DOHH2 (cell line): Measurements from ENCODE around the gene TMUB2.

Experiments
- H3F3A ChIP-seq: fragments of 200-600 bp; sonication (generic), shearing (Covaris generic); 2 replicates; pipeline ENCODE4 v1.6.0; 2016; ENCODE audit warnings: antibody characterized with exemption, mild to moderate bottlenecking; ENCODE audit not compliant: control insufficient read depth, insufficient read depth
- H3K27ac ChIP-seq: fragments of 200-600 bp; sonication (generic); 2 replicates; pipeline ENCODE4 v1.5.1; 2014; ENCODE audit warnings: low read depth, mild to moderate bottlenecking, low read length, moderate library complexity
- H3K27me3 ChIP-seq: fragments of 200-600 bp; sonication (generic); 2 replicates; pipeline ENCODE4 v1.6.1; 2014; ENCODE audit warnings: mild to moderate bottlenecking, low read length, mixed read lengths; ENCODE audit not compliant: control insufficient read depth
- H3K36me3 ChIP-seq: fragments of 200-600 bp; sonication (generic); 2 replicates; pipeline ENCODE4 v1.6.1; 2014; ENCODE audit warnings: mild to moderate bottlenecking, low read length, moderate library complexity, mixed read lengths; ENCODE audit not compliant: control insufficient read depth
- H3K4me1 ChIP-seq: fragments of 200-600 bp; sonication (generic); 2 replicates; pipeline ENCODE4 v1.6.1; 2014; ENCODE audit warnings: mild to moderate bottlenecking, low read length, mixed read lengths; ENCODE audit not compliant: control insufficient read depth
- H3K4me2 ChIP-seq: fragments of 200-600 bp; sonication (generic); 2 replicates; pipeline ENCODE4 v1.6.0; 2014; ENCODE audit warnings: mild to moderate bottlenecking, low read length, moderate library complexity
- H3K4me3 ChIP-seq: fragments of 200-600 bp; sonication (generic); 2 replicates; pipeline ENCODE4 v1.5.1; 2014; ENCODE audit warnings: mild to moderate bottlenecking, low read length, mixed read lengths
- H3K79me2 ChIP-seq: fragments of 200-600 bp; sonication (generic); 2 replicates; pipeline ENCODE4 v1.6.1; 2014; ENCODE audit warnings: mild to moderate bottlenecking, low read length, mixed read lengths; ENCODE audit not compliant: control insufficient read depth
- H3K9me2 ChIP-seq: fragments of 200-600 bp; sonication (generic); replicated peaks from 2 replicates; pipeline ENCODE4 v1.6.1; 2014; ENCODE audit warnings: mild to moderate bottlenecking, low read length, mixed read lengths; ENCODE audit not compliant: control insufficient read depth
- H3K9me3 ChIP-seq: fragments of 200-600 bp; sonication (generic); 2 replicates; pipeline ENCODE4 v1.6.1; 2014; ENCODE audit warnings: antibody characterized with exemption, low read length, mixed read lengths; ENCODE audit not compliant: control insufficient read depth, insufficient read depth
- H4K20me1 ChIP-seq: fragments of 200-600 bp; sonication (generic); 2 replicates; pipeline ENCODE4 v1.6.0; 2014; ENCODE audit warnings: low read depth, mild to moderate bottlenecking, antibody characterized with exemption, low read length, moderate library complexity; ENCODE audit not compliant: control insufficient read depth, insufficient read depth
- EZH2phosphoT487 ChIP-seq: fragments of 200-600 bp; sonication (generic); IDR thresholded peaks from 2 replicates; pipeline ENCODE4 v1.6.1; 2017; ENCODE audit warnings: borderline replicate concordance, mild to moderate bottlenecking, antibody characterized with exemption, low read length, moderate library complexity, mixed read lengths
- TF ChIP-seq, protein P1 (sequence below): fragments of 200-600 bp; sonication (generic); IDR thresholded peaks from one replicate; pipeline ENCODE4 v1.5.1; 2014; ENCODE audit warnings: antibody characterized with exemption, mild to moderate bottlenecking, low read depth, low read length; ENCODE audit not compliant: poor library complexity, severe bottlenecking

The TMUB2 gene

GRCh38 chr17:44178133-44178532, 8.6 kb upstream of the TMUB2 start:
- Histone ChIP-seq H3K9me3 (no peaks in the 10 kb centered on the region), H4K20me1 (no peaks in the 10 kb centered on the region; the same call in 1 of the 2 replicates), H3K79me2 (peaks cover 17% of the 10 kb centered on the region), H3K4me2 (no peak overlapping the region), H3K4me1 (no peaks in the 10 kb centered on the region), H3K36me3 (peaks cover 40% of the 10 kb centered on the region), H3K9me2 (no peaks in the 10 kb centered on the region), H3K4me3 (no peak overlapping the region), H3F3A (peaks cover 4% of the 10 kb centered on the region; the same call in 1 of the 2 replicates), H3K27me3 (no peaks in the 10 kb centered on the region), H3K27ac (no peak overlapping the region)
- TF ChIP-seq, protein P1, sequence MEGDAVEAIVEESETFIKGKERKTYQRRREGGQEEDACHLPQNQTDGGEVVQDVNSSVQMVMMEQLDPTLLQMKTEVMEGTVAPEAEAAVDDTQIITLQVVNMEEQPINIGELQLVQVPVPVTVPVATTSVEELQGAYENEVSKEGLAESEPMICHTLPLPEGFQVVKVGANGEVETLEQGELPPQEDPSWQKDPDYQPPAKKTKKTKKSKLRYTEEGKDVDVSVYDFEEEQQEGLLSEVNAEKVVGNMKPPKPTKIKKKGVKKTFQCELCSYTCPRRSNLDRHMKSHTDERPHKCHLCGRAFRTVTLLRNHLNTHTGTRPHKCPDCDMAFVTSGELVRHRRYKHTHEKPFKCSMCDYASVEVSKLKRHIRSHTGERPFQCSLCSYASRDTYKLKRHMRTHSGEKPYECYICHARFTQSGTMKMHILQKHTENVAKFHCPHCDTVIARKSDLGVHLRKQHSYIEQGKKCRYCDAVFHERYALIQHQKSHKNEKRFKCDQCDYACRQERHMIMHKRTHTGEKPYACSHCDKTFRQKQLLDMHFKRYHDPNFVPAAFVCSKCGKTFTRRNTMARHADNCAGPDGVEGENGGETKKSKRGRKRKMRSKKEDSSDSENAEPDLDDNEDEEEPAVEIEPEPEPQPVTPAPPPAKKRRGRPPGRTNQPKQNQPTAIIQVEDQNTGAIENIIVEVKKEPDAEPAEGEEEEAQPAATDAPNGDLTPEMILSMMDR = no peak
- no peak for TF ChIP-seq EZH2phosphoT487

DNA sequence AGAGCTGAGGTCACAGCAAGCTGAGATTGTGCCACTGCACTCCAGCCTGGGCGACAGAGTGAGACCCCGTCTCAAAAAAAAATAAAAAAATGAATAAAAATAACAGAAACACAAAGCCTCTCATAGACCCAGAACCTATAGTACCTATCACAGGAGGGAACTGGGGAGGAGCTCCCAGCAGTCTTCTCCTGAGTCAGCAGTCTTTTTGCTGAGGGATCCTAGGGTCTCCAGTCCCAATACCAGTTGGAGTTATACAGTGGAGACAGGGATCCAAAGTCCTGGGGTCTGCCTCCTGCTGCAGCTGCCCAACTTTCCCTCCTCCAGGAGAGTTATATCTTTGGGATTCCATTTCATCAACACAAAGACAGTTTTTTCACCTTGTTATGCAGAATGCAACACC, 3.7 kb upstream of the TMUB2 start:
- no peak overlapping the region for H3K4me2 ChIP-seq
- peaks cover 32% of the 10 kb centered on the region for H3K36me3 ChIP-seq
- no peak overlapping the region for H3K4me3 ChIP-seq
- no peaks in the 10 kb centered on the region for H3K9me2 ChIP-seq
- peaks cover 5% of the 10 kb centered on the region; the same call in 1 of the 2 replicates for H4K20me1 ChIP-seq
- H3K9me3 ChIP-seq = no peaks in the 10 kb centered on the region
- H3F3A ChIP-seq = peaks cover 3% of the 10 kb centered on the region; the same call in 1 of the 2 replicates
- H3K27ac ChIP-seq = no peak overlapping the region
- H3K27me3 ChIP-seq = no peaks in the 10 kb centered on the region
- no peak for TF ChIP-seq EZH2phosphoT487
- TF ChIP-seq, protein P1 = no peak
- H3K79me2 ChIP-seq = peaks cover 61% of the 10 kb centered on the region
- peaks cover 22% of the 10 kb centered on the region for H3K4me1 ChIP-seq

GRCh38 chr17:44184212-44184810, 2.5 kb upstream of the TMUB2 start:
- no peak overlapping the region for H3K27ac ChIP-seq
- no peak for TF ChIP-seq EZH2phosphoT487
- TF ChIP-seq, protein P1 = no peak

More at GRCh38 chr17:44184212-44184810, 2.5 kb upstream of the TMUB2 start:
- H3K79me2 ChIP-seq = peaks cover 67% of the 10 kb centered on the region
- H3K27me3 ChIP-seq = no peaks in the 10 kb centered on the region
- no peaks in the 10 kb centered on the region for H3K9me2 ChIP-seq
- H3K36me3 ChIP-seq = peaks cover 27% of the 10 kb centered on the region
- no peaks in the 10 kb centered on the region for H3K9me3 ChIP-seq
- H3K4me3 ChIP-seq = no peak overlapping the region
- peak overlapping the region; percentile 72 for H3K4me2 ChIP-seq
- 0 out of 2 replicates have a peak, but pooled peaks cover 5% of the 10 kb centered on the region for H4K20me1 ChIP-seq
- H3K4me1 ChIP-seq = peaks cover 28% of the 10 kb centered on the region
- H3F3A ChIP-seq = peaks cover 3% of the 10 kb centered on the region; the same call in 1 of the 2 replicates
